ENCODE measurements around the gene SLC25A26. TPM values are rescaled to one million over a fixed set of nuclear protein-coding genes. Genes with fewer than 3 reads are reported as not detected.
A peak's percentile ranks its signal among the peaks of the same experiment; 100 is the strongest.
"Not testable (repeated sequence)": the region's sequence is repeated elsewhere in the genome, so short reads cannot be mapped to it uniquely, and the experiment has no call there.

Gene SLC25A26
- total RNA-seq, 1 donor from 2014 or later, result 18.0 TPM

- Histone ChIP-seq H3K36me3 (no peaks in the 10 kb centered on the region), H3K4me3 (no peak overlapping the region), H3K27ac (no peak overlapping the region), H3K9me3 (no peaks in the 10 kb centered on the region), H3K4me1 (no peaks in the 10 kb centered on the region), H3K27me3 (no peaks in the 10 kb centered on the region)
- DNase-seq (no peak), ATAC-seq (no peak)
- intact Hi-C loops (cut with DNase I), result no loop called here
- no peak for TF ChIP-seq CTCF (IDR thresholded peaks at IDR 0.05)
Observed at GRCh38 chr3:66210687-66211295, 10.0 kb upstream of the SLC25A26 start.

- Histone ChIP-seq H3K9me3 (no peaks in the 10 kb centered on the region), H3K27me3 (no peaks in the 10 kb centered on the region), H3K27ac (no peak overlapping the region), H3K4me1 (no peaks in the 10 kb centered on the region), H3K36me3 (no peaks in the 10 kb centered on the region), H3K4me3 (no peak overlapping the region)
- TF ChIP-seq CTCF (IDR thresholded peaks at IDR 0.05), result no peak
- DNase-seq (no peak), ATAC-seq (no peak)
- intact Hi-C loops (cut with DNase I), result no loop called here
Observed at GRCh38 chr3:66211779-66212178, 9.0 kb upstream of the SLC25A26 start.

- no peak for DNase-seq
- peaks cover 4% of the 10 kb centered on the region for H3K4me1 ChIP-seq
- no peaks in the 10 kb centered on the region for H3K27me3 ChIP-seq
- no peak for ATAC-seq
- TF ChIP-seq CTCF (IDR thresholded peaks at IDR 0.05), result no peak
- intact Hi-C loops (cut with DNase I), result no loop called here
- H3K36me3 ChIP-seq, result no peaks in the 10 kb centered on the region
- H3K9me3 ChIP-seq, result no peaks in the 10 kb centered on the region
- H3K4me3 ChIP-seq, result no peak overlapping the region
- H3K27ac ChIP-seq, result no peak overlapping the region
Observed at GRCh38 chr3:66215106-66215505, 5.7 kb upstream of the SLC25A26 start.

GRCh38 chr3:66220066-66220465 lies 735 bp upstream of the SLC25A26 start:
- no peak for ATAC-seq
- H3K27ac ChIP-seq, result peak overlapping the region; percentile 82

GRCh38 chr3:66224220-66224619 lies 3.4 kb downstream of the SLC25A26 start:
- H3K4me3 ChIP-seq, result no peak overlapping the region
- intact Hi-C loops (cut with DNase I), result no loop called here
- no peak for DNase-seq
- no peaks in the 10 kb centered on the region for H3K36me3 ChIP-seq
- H3K27me3 ChIP-seq, result no peaks in the 10 kb centered on the region
- no peak for ATAC-seq
- no peaks in the 10 kb centered on the region for H3K9me3 ChIP-seq
- H3K27ac ChIP-seq, result no peak overlapping the region
- peaks cover 11% of the 10 kb centered on the region for H3K4me1 ChIP-seq
- no peak for TF ChIP-seq CTCF (IDR thresholded peaks at IDR 0.05)

More at GRCh38 chr3:66220066-66220465, 735 bp upstream of the SLC25A26 start:
- no peaks in the 10 kb centered on the region for H3K36me3 ChIP-seq
- H3K4me1 ChIP-seq, result peaks cover 11% of the 10 kb centered on the region
- peak overlapping the region; percentile 70 for H3K4me3 ChIP-seq
- TF ChIP-seq CTCF (IDR thresholded peaks at IDR 0.05), result no peak
- no peaks in the 10 kb centered on the region for H3K9me3 ChIP-seq
- no peak for DNase-seq
- intact Hi-C loops (cut with DNase I), result no loop called here
- H3K27me3 ChIP-seq, result no peaks in the 10 kb centered on the region

- H3K36me3 ChIP-seq; H3K27ac ChIP-seq; DNase-seq; H3K9me3 ChIP-seq; H3K4me3 ChIP-seq; H3K27me3 ChIP-seq; ATAC-seq; H3K4me1 ChIP-seq; intact Hi-C loops (cut with DNase I): not testable (repeated sequence)
Observed at GRCh38 chr3:66226093-66226492, 5.3 kb downstream of the SLC25A26 start.
